Measurements from ENCODE around the gene MRPL28.

- TF ChIP-seq, protein P1, sequence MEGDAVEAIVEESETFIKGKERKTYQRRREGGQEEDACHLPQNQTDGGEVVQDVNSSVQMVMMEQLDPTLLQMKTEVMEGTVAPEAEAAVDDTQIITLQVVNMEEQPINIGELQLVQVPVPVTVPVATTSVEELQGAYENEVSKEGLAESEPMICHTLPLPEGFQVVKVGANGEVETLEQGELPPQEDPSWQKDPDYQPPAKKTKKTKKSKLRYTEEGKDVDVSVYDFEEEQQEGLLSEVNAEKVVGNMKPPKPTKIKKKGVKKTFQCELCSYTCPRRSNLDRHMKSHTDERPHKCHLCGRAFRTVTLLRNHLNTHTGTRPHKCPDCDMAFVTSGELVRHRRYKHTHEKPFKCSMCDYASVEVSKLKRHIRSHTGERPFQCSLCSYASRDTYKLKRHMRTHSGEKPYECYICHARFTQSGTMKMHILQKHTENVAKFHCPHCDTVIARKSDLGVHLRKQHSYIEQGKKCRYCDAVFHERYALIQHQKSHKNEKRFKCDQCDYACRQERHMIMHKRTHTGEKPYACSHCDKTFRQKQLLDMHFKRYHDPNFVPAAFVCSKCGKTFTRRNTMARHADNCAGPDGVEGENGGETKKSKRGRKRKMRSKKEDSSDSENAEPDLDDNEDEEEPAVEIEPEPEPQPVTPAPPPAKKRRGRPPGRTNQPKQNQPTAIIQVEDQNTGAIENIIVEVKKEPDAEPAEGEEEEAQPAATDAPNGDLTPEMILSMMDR (conservative IDR thresholded peaks at IDR 0.05 in 1 of 2, IDR thresholded peaks at IDR 0.05 in 1 of 2; ENCODE audit: low read depth in 1 of 2, low read length in 2 of 2): no peak
- TF ChIP-seq EZH2 (IDR thresholded peaks at IDR 0.05; ENCODE audit: low read length, missing control alignments): no peak
Observed at GRCh38 chr16:369866-370436, 387 bp downstream of the MRPL28 start.

Measured in fibroblast of lung (primary cell).